Measurements from ENCODE around the gene PRSS21. TPM values are rescaled to one million over a fixed set of nuclear protein-coding genes. Genes with fewer than 3 reads are reported as not detected.

The PRSS21 gene
- total RNA-seq, 2 experiments from 2014 or later = not detected

DNA sequence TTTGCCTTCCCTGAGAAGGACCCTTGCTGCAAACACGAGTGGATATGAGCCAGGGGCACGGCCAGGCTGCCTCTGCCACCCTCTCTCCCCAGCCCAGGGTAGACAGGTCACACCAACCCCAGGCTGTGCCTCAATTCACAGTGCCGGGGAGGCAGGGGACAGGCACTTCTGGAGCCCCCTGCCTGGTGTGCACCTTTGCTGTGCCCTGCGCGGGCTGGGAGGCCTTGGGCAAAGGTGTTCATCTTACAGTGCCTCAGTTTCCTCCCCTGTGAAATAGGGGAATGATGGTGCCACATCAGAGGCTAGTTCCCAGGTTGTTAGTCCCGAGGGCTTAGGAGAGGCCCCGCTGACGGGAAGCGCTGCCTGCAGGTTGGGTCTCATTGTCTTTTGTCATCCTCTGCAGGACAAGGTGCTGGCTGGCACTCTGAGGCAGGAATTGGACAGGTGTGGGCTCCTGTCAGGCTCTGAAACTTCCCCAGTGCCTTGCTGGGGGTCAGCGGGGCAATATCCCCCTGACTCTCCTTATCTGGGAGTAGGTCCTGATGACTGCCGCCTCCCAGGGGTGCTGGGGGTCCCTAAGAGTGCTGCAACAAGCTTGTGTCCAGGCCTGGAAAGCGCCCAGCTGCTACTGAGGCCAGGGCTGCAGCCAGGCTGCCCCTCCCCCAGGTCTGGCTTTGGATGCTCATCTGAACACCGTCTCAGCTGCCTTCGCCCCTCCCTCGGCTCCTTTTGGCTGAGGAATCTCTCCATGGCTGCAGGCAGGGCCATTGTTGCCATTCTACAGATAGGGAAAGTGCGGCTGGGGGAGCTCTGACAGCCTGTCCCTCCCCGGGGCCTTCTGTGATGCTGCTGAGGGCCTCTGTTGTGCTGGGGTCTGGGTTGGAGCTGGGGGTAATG, 3.1 kb downstream of the PRSS21 start:
- H3K27ac Mint-ChIP-seq = no peak overlapping the region
- no peaks in the 10 kb centered on the region for H3K4me1 Mint-ChIP-seq (ENCODE audit: low read depth)
- TF ChIP-seq CTCF (IDR thresholded peaks at IDR 0.05) = no peak
- H3K9me3 Mint-ChIP-seq = no peaks in the 10 kb centered on the region
- Histone ChIP-seq H3K9me3 (ENCODE audit: control insufficient read depth in 1 of 2, insufficient read depth in 1 of 2, low read length in 2 of 2) (peaks cover 0 to 3% of the 10 kb centered on the region in 2 experiments), H3K27me3 (ENCODE audit: control insufficient read depth in 1 of 2, insufficient read depth in 2 of 2, low read length in 2 of 2) (no peaks in the 10 kb centered on the region), H3K4me1 (ENCODE audit: insufficient read depth, low read length) (no peaks in the 10 kb centered on the region), H3K4me3 (ENCODE audit: low read length) (no peak overlapping the region), H3K27ac (ENCODE audit: low read depth in 1 of 2, low read length in 2 of 2) (no peak overlapping the region), H3K36me3 (ENCODE audit: insufficient read depth, low read length) (no peaks in the 10 kb centered on the region)
- H3K27me3 Mint-ChIP-seq = no peaks in the 10 kb centered on the region
- no peaks in the 10 kb centered on the region for H3K36me3 Mint-ChIP-seq (ENCODE audit: low read depth)
- ATAC-seq (ENCODE audit: poor library complexity) (no peak), DNase-seq (no peak)
- H3K4me3 Mint-ChIP-seq = no peak overlapping the region
- ChIA-PET POLR2A (no interaction called here), CTCF (no interaction called here)
- intact Hi-C loops (cut with DNase I, micrococcal nuclease) = no loop called here

- H3K9me3 Mint-ChIP-seq = no peaks in the 10 kb centered on the region
- no peaks in the 10 kb centered on the region for H3K9me3 ChIP-seq (ENCODE audit: control insufficient read depth in 1 of 2, insufficient read depth in 1 of 2, low read length in 2 of 2)
- TF ChIP-seq CTCF (IDR thresholded peaks at IDR 0.05) = no peak
- H3K27me3 ChIP-seq (ENCODE audit: control insufficient read depth in 1 of 2, insufficient read depth in 2 of 2, low read length in 2 of 2) = no peaks in the 10 kb centered on the region
- H3K4me3 Mint-ChIP-seq = no peak overlapping the region
- no peaks in the 10 kb centered on the region for H3K4me1 Mint-ChIP-seq (ENCODE audit: low read depth)
- intact Hi-C loops (cut with DNase I, micrococcal nuclease) = no loop called here
- H3K4me1 ChIP-seq (ENCODE audit: insufficient read depth, low read length) = no peaks in the 10 kb centered on the region
- no peak overlapping the region for H3K27ac Mint-ChIP-seq
- H3K27ac ChIP-seq (ENCODE audit: low read depth in 1 of 2, low read length in 2 of 2) = no peak overlapping the region
- H3K36me3 Mint-ChIP-seq (ENCODE audit: low read depth) = no peaks in the 10 kb centered on the region
- CTCF ChIA-PET = no interaction called here
- POLR2A ChIA-PET = no interaction called here
- no peak overlapping the region for H3K4me3 ChIP-seq (ENCODE audit: low read length)
- H3K27me3 Mint-ChIP-seq = no peaks in the 10 kb centered on the region
- no peak for DNase-seq
- no peaks in the 10 kb centered on the region for H3K36me3 ChIP-seq (ENCODE audit: insufficient read depth, low read length)
- ATAC-seq (ENCODE audit: poor library complexity) = no peak
Observed at GRCh38 chr16:2820836-2821486, 3.9 kb downstream of the PRSS21 start.

GRCh38 chr16:2821487-2822157, 4.6 kb downstream of the PRSS21 start:
- no peaks in the 10 kb centered on the region for H3K27me3 ChIP-seq (ENCODE audit: control insufficient read depth in 1 of 2, insufficient read depth in 2 of 2, low read length in 2 of 2)
- H3K4me1 ChIP-seq (ENCODE audit: insufficient read depth, low read length) = no peaks in the 10 kb centered on the region
- TF ChIP-seq CTCF (IDR thresholded peaks at IDR 0.05) = no peak
- Mint-ChIP-seq H3K9me3 (no peaks in the 10 kb centered on the region), H3K36me3 (ENCODE audit: low read depth) (no peaks in the 10 kb centered on the region), H3K4me3 (no peak overlapping the region), H3K27me3 (no peaks in the 10 kb centered on the region), H3K4me1 (ENCODE audit: low read depth) (no peaks in the 10 kb centered on the region), H3K27ac (no peak overlapping the region)
- ATAC-seq (ENCODE audit: poor library complexity) (no peak), DNase-seq (no peak)
- CTCF ChIA-PET = no interaction called here
- H3K9me3 ChIP-seq (ENCODE audit: control insufficient read depth in 1 of 2, insufficient read depth in 1 of 2, low read length in 2 of 2) = no peaks in the 10 kb centered on the region
- no peak overlapping the region for H3K4me3 ChIP-seq (ENCODE audit: low read length)
- no peaks in the 10 kb centered on the region for H3K36me3 ChIP-seq (ENCODE audit: insufficient read depth, low read length)
- POLR2A ChIA-PET = no interaction called here
- intact Hi-C loops (cut with DNase I, micrococcal nuclease) = no loop called here
- H3K27ac ChIP-seq (ENCODE audit: low read depth in 1 of 2, low read length in 2 of 2) = no peak overlapping the region
